ENCODE data around the gene ANKRD53.
A peak's percentile ranks its signal among the peaks of the same experiment; 100 is the strongest.

Gene ANKRD53

GRCh38 chr2:70944111-70944690 lies 34.2 kb upstream of the ANKRD53 start:
- in situ Hi-C loops (cut with HindIII; ENCODE audit: low sequenced_read_pairs), result no loop called here
- TF ChIP-seq, protein P1, sequence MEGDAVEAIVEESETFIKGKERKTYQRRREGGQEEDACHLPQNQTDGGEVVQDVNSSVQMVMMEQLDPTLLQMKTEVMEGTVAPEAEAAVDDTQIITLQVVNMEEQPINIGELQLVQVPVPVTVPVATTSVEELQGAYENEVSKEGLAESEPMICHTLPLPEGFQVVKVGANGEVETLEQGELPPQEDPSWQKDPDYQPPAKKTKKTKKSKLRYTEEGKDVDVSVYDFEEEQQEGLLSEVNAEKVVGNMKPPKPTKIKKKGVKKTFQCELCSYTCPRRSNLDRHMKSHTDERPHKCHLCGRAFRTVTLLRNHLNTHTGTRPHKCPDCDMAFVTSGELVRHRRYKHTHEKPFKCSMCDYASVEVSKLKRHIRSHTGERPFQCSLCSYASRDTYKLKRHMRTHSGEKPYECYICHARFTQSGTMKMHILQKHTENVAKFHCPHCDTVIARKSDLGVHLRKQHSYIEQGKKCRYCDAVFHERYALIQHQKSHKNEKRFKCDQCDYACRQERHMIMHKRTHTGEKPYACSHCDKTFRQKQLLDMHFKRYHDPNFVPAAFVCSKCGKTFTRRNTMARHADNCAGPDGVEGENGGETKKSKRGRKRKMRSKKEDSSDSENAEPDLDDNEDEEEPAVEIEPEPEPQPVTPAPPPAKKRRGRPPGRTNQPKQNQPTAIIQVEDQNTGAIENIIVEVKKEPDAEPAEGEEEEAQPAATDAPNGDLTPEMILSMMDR (IDR thresholded peaks at IDR 0.05; ENCODE audit: low read depth, low read length, missing control alignments), result no peak
- no peak overlapping the region for H3K4me3 ChIP-seq (ENCODE audit: low read depth, low read length)
- no peak for DNase-seq (ENCODE audit: low read depth)

DNA sequence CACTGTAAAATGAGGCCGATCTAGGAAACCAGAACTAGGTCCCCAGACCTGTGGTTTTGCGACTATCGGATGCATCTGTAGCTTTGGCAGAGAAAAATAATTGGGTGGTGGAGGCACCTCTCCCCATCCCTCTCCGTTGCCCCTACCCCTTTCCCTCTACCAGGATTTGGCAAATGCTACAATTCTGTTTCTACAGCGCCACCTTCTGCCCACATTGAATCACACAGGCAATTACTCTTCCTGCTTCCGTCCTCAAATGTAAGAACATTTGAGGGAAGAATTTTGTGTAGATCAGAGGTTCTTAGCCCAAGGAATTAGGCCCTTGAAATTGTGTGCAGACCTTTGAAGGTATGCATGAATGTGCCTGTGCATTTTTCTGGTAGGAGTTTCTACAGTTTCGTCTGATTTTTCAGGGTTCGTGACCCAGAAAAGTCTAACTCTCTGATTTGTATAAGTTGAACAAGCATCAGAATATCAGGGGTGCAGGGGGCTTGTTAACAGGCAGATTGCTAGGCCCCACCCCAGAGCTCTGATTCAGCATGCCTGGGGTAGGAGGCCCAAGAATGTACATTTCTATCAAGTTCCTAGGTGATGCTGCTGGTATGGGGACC lies 31.5 kb upstream of the ANKRD53 start:
- no peak overlapping the region for H3K4me3 ChIP-seq (ENCODE audit: low read depth, low read length)
- in situ Hi-C loops (cut with HindIII; ENCODE audit: low sequenced_read_pairs), result no loop called here
- TF ChIP-seq, protein P1 (IDR thresholded peaks at IDR 0.05; ENCODE audit: low read depth, low read length, missing control alignments), result peak; percentile 82
- DNase-seq (ENCODE audit: low read depth), result peak; percentile 44

DNA sequence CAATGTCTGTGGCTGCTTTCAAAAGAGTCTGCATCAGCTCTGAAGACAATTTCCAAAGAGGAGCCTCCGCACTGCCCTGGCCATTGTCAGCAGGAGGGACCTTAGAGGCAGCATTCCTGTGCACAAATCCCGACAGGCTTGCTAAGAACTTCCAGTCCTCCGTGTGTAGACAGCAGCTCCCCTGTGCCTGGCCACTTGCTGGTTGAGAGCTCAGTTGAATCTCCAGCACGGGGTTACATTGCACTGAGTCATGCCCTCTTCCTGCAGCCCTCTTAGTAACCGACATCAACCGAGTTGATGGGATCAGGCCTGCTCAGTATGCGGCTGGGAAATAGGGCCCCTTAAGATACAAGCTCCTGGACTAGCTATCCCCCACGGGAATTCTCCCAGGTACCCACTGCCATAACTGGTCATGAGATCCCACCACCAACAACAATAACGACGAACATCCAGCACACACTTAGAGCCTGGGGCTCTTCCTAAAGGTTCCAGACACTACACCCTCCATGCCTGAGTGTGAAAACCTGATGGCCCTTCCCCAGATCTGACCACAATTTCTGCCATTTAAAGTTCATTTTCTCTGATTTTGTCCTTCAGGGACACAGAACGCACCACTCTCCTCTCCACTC lies 30.8 kb upstream of the ANKRD53 start:
- TF ChIP-seq, protein P1 (IDR thresholded peaks at IDR 0.05; ENCODE audit: low read depth, low read length, missing control alignments), result no peak
- DNase-seq (ENCODE audit: low read depth), result no peak
- H3K4me3 ChIP-seq (ENCODE audit: low read depth, low read length), result no peak overlapping the region
- in situ Hi-C loops (cut with HindIII; ENCODE audit: low sequenced_read_pairs), result no loop called here

- peak; percentile 38 for DNase-seq (ENCODE audit: low read depth)
- in situ Hi-C loops (cut with HindIII; ENCODE audit: low sequenced_read_pairs), result no loop called here
- TF ChIP-seq, protein P1 (IDR thresholded peaks at IDR 0.05; ENCODE audit: low read depth, low read length, missing control alignments), result peak; percentile 95
- peak overlapping the region; percentile 10 for H3K4me3 ChIP-seq (ENCODE audit: low read depth, low read length)
Observed at GRCh38 chr2:70948337-70949003, 30.0 kb upstream of the ANKRD53 start.

- TF ChIP-seq, protein P1 (IDR thresholded peaks at IDR 0.05; ENCODE audit: low read depth, low read length, missing control alignments), result no peak
- in situ Hi-C loops (cut with HindIII; ENCODE audit: low sequenced_read_pairs), result no loop called here
- H3K4me3 ChIP-seq (ENCODE audit: low read depth, low read length), result no peak overlapping the region
- DNase-seq (ENCODE audit: low read depth), result no peak
Observed at GRCh38 chr2:70949086-70949485, 29.3 kb upstream of the ANKRD53 start.

- DNase-seq (ENCODE audit: low read depth), result no peak
- no peak overlapping the region for H3K4me3 ChIP-seq (ENCODE audit: low read depth, low read length)
- in situ Hi-C loops (cut with HindIII; ENCODE audit: low sequenced_read_pairs), result no loop called here
- TF ChIP-seq, protein P1 (IDR thresholded peaks at IDR 0.05; ENCODE audit: low read depth, low read length, missing control alignments), result no peak
Observed at GRCh38 chr2:70954886-70955285, 23.5 kb upstream of the ANKRD53 start.

All from astrocyte of the cerebellum (primary cell).